SK-N-SH (cell line): ENCODE results near the gene RIPK4. TPM values are rescaled to one million over a fixed set of nuclear protein-coding genes. Genes with fewer than 3 reads are reported as not detected.

Experiments
- CTCF ChIA-PET: fragments of 300-600, 350-600 bp; formaldehyde crosslinking; extraction: SDS; loops from one replicate; lab custom pipeline; 2021; lab: Yijun Ruan, JAX
- POLR2A ChIA-PET: fragments of 350-600 bp; sonication (Branson Sonifier 250); formaldehyde crosslinking; extraction: SDS; loops from one replicate; lab custom pipeline; 2020; ENCODE audit warnings: antibody characterized with exemption, inconsistent platforms; lab: Yijun Ruan, JAX
- DNase-seq: peaks from one replicate; pipeline ENCODE4 v3.0.0; 2012
- H2AFZ ChIP-seq: fragments of 200-600 bp; sonication (generic); 2 replicates; pipeline ENCODE4 v1.8.1; 2016; ENCODE audit warnings: antibody characterized with exemption, mild to moderate bottlenecking, low read depth
- H3F3A ChIP-seq: fragments of 200-600 bp; sonication (generic); replicated peaks from 2 replicates; pipeline ENCODE3; 2016; ENCODE audit warnings: antibody characterized with exemption, mild to moderate bottlenecking; ENCODE audit not compliant: insufficient read depth
- H3K27ac ChIP-seq, 2 experiments: fragments of 200-500 bp in 1 of 2; fragments of 200-600 bp in 1 of 2; sonication (Bioruptor generic) in 1 of 2; sonication (generic), shearing (Covaris generic) in 1 of 2; 2 replicates each; pipeline versions ENCODE4 v1.5.1 to v1.6.1; 2014 to 2016; ENCODE audit warnings: low read depth in 2 of 2, inconsistent platforms in 1 of 2, low read length in 1 of 2, mild to moderate bottlenecking in 1 of 2, mixed read lengths in 1 of 2
- H3K27me3 ChIP-seq: fragments of 200-600 bp; sonication (generic), shearing (Covaris generic); 2 replicates; pipeline ENCODE4 v1.6.1; 2016; ENCODE audit warnings: mixed run types; ENCODE audit not compliant: insufficient read depth
- H3K36me3 ChIP-seq, 2 experiments: fragments of 200-500 bp in 1 of 2; fragments of 200-600 bp in 1 of 2; sonication (Bioruptor generic) in 1 of 2; sonication (generic) in 1 of 2; replicated peaks in 1 of 2; 2 replicates each; pipeline versions ENCODE3 to v1.5.1; 2014 to 2016; ENCODE audit warnings: low read length in 1 of 2, mild to moderate bottlenecking in 1 of 2; ENCODE audit not compliant: insufficient read depth in 2 of 2, control insufficient read depth in 1 of 2
- H3K4me1 ChIP-seq, 2 experiments: fragments of 200-500 bp in 1 of 2; fragments of 200-600 bp in 1 of 2; sonication (Bioruptor generic) in 1 of 2; sonication (generic), shearing (Covaris generic) in 1 of 2; 2 replicates each; pipeline versions ENCODE4 v1.5.1 to v1.6.1; 2014 to 2016; ENCODE audit warnings: low read depth in 1 of 2, low read length in 1 of 2, mixed run types in 1 of 2; ENCODE audit not compliant: insufficient read depth in 2 of 2, control insufficient read depth in 1 of 2
- H3K4me2 ChIP-seq: fragments of 200-600 bp; sonication (generic), shearing (Covaris generic); 2 replicates; pipeline ENCODE4 v1.6.1; 2017; ENCODE audit warnings: mixed run types
- H3K4me3 ChIP-seq, 2 experiments: fragments of 200-500 bp in 1 of 2; fragments of 200-600 bp in 1 of 2; sonication (Bioruptor generic) in 1 of 2; sonication (generic), shearing (Covaris generic) in 1 of 2; 2 replicates each; pipeline versions ENCODE4 v1.5.1 to v1.8.1; 2014 to 2016; ENCODE audit warnings: low read depth in 2 of 2, inconsistent platforms in 1 of 2, low read length in 1 of 2, mild to moderate bottlenecking in 1 of 2, mixed read lengths in 1 of 2, moderate library complexity in 1 of 2
- H3K79me2 ChIP-seq: fragments of 200-600 bp; sonication (generic); 2 replicates; pipeline ENCODE4 v1.8.1; 2017; ENCODE audit warnings: mild to moderate bottlenecking; ENCODE audit not compliant: insufficient read depth
- H3K9ac ChIP-seq: fragments of 200-600 bp; sonication (generic); 2 replicates; pipeline ENCODE4 v1.6.1; 2017; ENCODE audit warnings: mixed run types
- H3K9me2 ChIP-seq: fragments of 200-600 bp; sonication (generic); 2 replicates; pipeline ENCODE4 v1.6.1; 2017; ENCODE audit warnings: mixed run types
- H3K9me3 ChIP-seq: fragments of 200-600 bp; sonication (generic); 2 replicates; pipeline ENCODE4 v1.6.1; 2017; ENCODE audit warnings: mixed run types, mild to moderate bottlenecking, moderate library complexity
- H4K20me1 ChIP-seq: fragments of 200-600 bp; sonication (generic); 2 replicates; pipeline ENCODE4 v1.6.1; 2017; ENCODE audit warnings: mild to moderate bottlenecking, mixed run types; ENCODE audit not compliant: insufficient read depth
- ELF1 ChIP-seq: IDR thresholded peaks from 2 replicates; pipeline ENCODE4 v1.4.0; 2012
- EP300 ChIP-seq, 2 experiments: IDR thresholded peaks; 2 replicates each; pipeline versions ENCODE4 v1.4.0 to v1.6.1; 2012; ENCODE audit warnings: borderline replicate concordance in 1 of 2, low read depth in 1 of 2, low read length in 1 of 2
- FOXJ3 ChIP-seq: sonication (generic); formaldehyde crosslinking; IDR thresholded peaks from 2 replicates; pipeline ENCODE4 v1.5.1; 2020; ENCODE audit warnings: mild to moderate bottlenecking, missing genetic modification reagents
- FOXM1 ChIP-seq: IDR thresholded peaks from 2 replicates; pipeline ENCODE4 v1.4.0; 2012; ENCODE audit warnings: low read depth, mild to moderate bottlenecking
- NFIC ChIP-seq: IDR thresholded peaks from 2 replicates; pipeline ENCODE4 v1.4.0; 2012; ENCODE audit warnings: borderline replicate concordance
- PBX3 ChIP-seq: IDR thresholded peaks from 2 replicates; pipeline ENCODE4; 2012
- RCOR1 ChIP-seq: fragments of 150-350 bp; IDR thresholded peaks from 2 replicates; pipeline ENCODE4 v1.6.1; 2017; ENCODE audit warnings: antibody characterized with exemption, low read length
- RXRA ChIP-seq: IDR thresholded peaks from 2 replicates; pipeline ENCODE4 v1.4.0; 2012; ENCODE audit warnings: low read depth, mild to moderate bottlenecking, borderline replicate concordance
- SIN3A ChIP-seq: IDR thresholded peaks from 2 replicates; pipeline ENCODE4 v1.6.1; 2012; ENCODE audit warnings: low read depth, mild to moderate bottlenecking, low read length, moderate library complexity, borderline replicate concordance
- TAF1 ChIP-seq: IDR thresholded peaks from 2 replicates; pipeline ENCODE4 v1.6.1; 2012; ENCODE audit warnings: low read depth, mild to moderate bottlenecking, low read length, moderate library complexity, borderline replicate concordance
- USF1 ChIP-seq: IDR thresholded peaks from 2 replicates; pipeline ENCODE4 v1.4.0; 2012; ENCODE audit warnings: low read depth, borderline replicate concordance
- USF2 ChIP-seq: fragments of 150-350 bp; IDR thresholded peaks from 2 replicates; pipeline ENCODE4 v1.6.1; 2017; ENCODE audit warnings: antibody characterized with exemption, low read length, low read depth, borderline replicate concordance
- WGBS: methylation state at CpG from one replicate; pipeline ENCODE4 v1.1.6; 2017; ENCODE audit warnings: low lambda C conversion rate; 5-methylcytosine and 5-hydroxymethylcytosine counted together
- polyA plus RNA-seq, 3 experiments: library from polyadenylated mRNA; depleted of rRNA; stranded (reverse); fragments of >200 nt; gene quantifications; 2 replicates each; pipeline ENCODE4 v1.2.3, GENCODE V29; 2012
- TF ChIP-seq, protein P1 (sequence below): IDR thresholded peaks from 2 replicates; pipeline ENCODE4 v1.4.0; 2012; ENCODE audit warnings: low read depth

RIPK4 gene
- polyA plus RNA-seq, 1 of the 3 experiments (the other 2 are of a cell fraction): 11.0 TPM

DNA sequence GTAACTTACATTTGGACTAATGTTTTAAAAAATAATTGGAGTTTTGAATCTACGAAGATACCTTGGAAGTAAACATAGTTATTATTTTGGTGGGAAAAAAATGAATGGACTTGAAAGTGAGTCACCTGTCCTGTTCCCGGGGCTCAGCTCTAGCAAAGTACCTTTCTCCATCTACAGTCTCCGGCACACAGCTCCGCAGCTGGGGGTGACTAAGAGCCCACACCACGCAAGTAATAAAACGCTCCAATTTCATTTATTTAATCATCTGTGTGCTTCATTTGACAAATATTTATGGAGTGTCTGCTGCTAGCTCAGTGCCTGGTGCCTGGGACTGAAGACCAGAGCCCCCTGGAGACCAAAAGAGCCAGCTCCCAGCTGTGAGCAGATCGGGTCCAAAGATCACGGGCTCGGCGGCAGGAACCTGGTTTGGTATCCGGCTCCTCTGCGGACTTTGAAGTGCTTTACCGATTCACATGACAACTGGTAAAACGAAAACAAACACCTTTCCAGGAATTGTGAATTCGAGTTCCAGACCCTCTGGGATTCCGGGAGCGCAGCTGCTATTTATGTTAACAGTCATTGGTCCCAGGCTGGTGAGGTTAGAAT lies 1.7 kb upstream of the RIPK4 start (continued):
- TF ChIP-seq USF1 (no peak), FOXJ3 (CRISPR knock-in tag) (no peak), ELF1 (no peak), TAF1 (no peak), SIN3A (no peak), EP300 (IDR thresholded peaks at IDR 0.05; ENCODE audit: borderline replicate concordance in 1 of 2, low read depth in 1 of 2, low read length in 1 of 2) (peak in 1 of 2 experiments; percentile 53; a peak in 1 of 4 replicates), USF2 (no peak), RCOR1 (no peak), NFIC (no peak)
- TF ChIP-seq, protein P1, sequence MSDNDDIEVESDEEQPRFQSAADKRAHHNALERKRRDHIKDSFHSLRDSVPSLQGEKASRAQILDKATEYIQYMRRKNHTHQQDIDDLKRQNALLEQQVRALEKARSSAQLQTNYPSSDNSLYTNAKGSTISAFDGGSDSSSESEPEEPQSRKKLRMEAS: peak; percentile 31; the same call in 1 of the 2 replicates

- Histone ChIP-seq H3K79me2 (peaks cover 13% of the 10 kb centered on the region; the same call in 1 of the 2 replicates), H3K9me2 (no peaks in the 10 kb centered on the region), H3K4me3 (peak overlapping the region; percentile 60 to 76), H3K27ac (peak overlapping the region in 1 of 2 experiments; percentile 78; a peak in 2 of 4 replicates), H3K9me3 (no peaks in the 10 kb centered on the region), H3K9ac (peak overlapping the region; percentile 64; the same call in 1 of the 2 replicates)
- TF ChIP-seq PBX3 (peak; percentile 43), FOXM1 (0 out of 2 replicates have a peak, but pooled peaks have one; percentile 3), SIN3A (no peak), FOXJ3 (CRISPR knock-in tag) (no peak), RXRA (no peak)
- TF ChIP-seq, all 33 proteins: peak for 2
- Histone ChIP-seq H3K36me3 (no peaks in the 10 kb centered on the region), H3K4me2 (peak overlapping the region; percentile 77), H3K4me1 (no peaks in the 10 kb centered on the region), H3K27me3 (no peaks in the 10 kb centered on the region), H3F3A (peaks cover 14% of the 10 kb centered on the region), H4K20me1 (no peaks in the 10 kb centered on the region), H2AFZ (peak overlapping the region; percentile 87)
- ChIA-PET POLR2A (interaction anchor here (1.0 kb wide), 1 partner anchor 9 kb away, joined by 3 read pairs; no protein-coding TSS in a partner anchor), CTCF (interaction anchor here (1.0 to 3.4 kb wide), 4 partner anchors 10 to 159 kb away, joined by 3 to 31 read pairs (median 3); no protein-coding TSS in a partner anchor)
- 2% methylated on average over 26 of the region's 26 CpGs for WGBS
- DNase-seq: no peak
Measured at GRCh38 chr21:41767606-41768436, 969 bp upstream of the RIPK4 start.
